ENCODE measurements around the gene TFAP2E.
A peak's percentile ranks its signal among the peaks of the same experiment; 100 is the strongest.

The TFAP2E gene

DNA sequence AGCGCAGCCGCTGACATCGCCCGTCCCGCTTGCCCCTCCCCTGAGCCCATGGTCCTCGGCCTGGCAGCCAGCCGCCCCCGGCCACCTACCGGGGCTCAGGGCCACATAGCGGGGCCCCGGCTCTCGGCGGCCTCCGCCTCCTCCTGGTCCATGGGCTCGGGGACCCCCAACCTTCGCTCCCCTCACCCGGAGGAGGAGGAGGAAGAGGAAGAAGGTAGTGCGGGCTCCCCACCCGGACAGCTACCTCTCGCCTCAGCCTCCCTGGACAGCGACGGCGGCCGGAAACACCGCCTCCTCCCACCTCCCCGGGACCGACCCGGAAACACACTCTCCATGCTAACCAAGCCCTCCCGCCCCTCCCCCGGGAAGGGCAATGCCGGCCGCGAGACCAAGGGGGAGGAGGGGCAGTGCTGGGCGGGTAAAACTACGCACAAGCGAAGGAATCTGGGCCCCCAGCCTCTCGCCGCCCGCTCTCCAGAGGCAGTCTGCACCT is 15.9 kb upstream of the TFAP2E start, which contains the start of gene KIAA0319L:
KIAA0319L (minus strand) TSS at position 286 of the 493 bp plus-strand sequence. CDS start 2,912 bp downstream, outside the sequence.
- peak in 1 of 2 donors; percentile 63 for DNase-seq (ENCODE audit: low read depth in 2 of 2)

DNA sequence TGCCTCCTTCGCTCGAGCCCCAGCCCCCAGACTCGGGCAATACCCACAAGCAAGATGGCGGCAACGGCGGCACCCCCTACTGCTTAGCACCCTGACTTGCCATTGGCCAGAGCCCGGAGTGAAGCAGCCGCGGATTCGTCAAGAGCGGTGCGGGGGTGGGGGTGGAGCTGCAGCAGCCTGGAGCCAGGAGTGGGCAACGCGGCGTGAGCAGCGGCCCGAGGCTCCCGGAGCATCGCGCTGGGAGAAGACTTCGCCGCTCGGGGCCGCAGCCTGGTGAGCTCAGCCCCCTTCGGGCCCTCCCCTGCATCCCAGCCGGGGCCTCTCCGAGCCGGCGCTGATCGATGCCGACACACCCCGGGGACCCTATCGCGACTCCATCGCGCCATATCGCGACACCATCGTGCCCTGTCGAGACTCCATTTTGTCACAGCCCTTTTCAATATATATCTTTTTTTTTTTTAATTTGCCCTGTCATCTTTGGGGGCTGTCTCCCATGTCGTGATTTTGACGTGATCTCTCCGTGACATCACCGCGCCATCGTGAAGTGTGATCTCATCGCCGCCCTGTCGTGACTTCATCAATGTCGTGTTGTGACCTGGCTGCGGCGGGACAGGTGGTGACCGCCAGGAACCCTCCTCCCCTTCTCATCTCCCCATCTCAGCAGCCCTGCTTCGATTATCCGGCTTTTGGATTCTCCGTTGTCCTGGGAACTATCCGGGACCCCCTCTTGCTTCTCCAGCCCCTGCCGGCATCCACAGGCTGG is 15.3 kb upstream of the TFAP2E start, which contains the start of gene NCDN:
NCDN (plus strand) TSS at position 189 of the 763 bp plus-strand sequence; CDS start at position 581, 392 bp downstream.
- peak; percentile 87 to 91 for DNase-seq (ENCODE audit: low read depth in 2 of 2)

- DNase-seq (ENCODE audit: low read depth in 2 of 2), result no peak
Measured at GRCh38 chr1:35558374-35559316, 14.5 kb upstream of the TFAP2E start.

- DNase-seq (ENCODE audit: low read depth in 2 of 2), result no peak
Measured at GRCh38 chr1:35559317-35559944, 13.7 kb upstream of the TFAP2E start.

DNA sequence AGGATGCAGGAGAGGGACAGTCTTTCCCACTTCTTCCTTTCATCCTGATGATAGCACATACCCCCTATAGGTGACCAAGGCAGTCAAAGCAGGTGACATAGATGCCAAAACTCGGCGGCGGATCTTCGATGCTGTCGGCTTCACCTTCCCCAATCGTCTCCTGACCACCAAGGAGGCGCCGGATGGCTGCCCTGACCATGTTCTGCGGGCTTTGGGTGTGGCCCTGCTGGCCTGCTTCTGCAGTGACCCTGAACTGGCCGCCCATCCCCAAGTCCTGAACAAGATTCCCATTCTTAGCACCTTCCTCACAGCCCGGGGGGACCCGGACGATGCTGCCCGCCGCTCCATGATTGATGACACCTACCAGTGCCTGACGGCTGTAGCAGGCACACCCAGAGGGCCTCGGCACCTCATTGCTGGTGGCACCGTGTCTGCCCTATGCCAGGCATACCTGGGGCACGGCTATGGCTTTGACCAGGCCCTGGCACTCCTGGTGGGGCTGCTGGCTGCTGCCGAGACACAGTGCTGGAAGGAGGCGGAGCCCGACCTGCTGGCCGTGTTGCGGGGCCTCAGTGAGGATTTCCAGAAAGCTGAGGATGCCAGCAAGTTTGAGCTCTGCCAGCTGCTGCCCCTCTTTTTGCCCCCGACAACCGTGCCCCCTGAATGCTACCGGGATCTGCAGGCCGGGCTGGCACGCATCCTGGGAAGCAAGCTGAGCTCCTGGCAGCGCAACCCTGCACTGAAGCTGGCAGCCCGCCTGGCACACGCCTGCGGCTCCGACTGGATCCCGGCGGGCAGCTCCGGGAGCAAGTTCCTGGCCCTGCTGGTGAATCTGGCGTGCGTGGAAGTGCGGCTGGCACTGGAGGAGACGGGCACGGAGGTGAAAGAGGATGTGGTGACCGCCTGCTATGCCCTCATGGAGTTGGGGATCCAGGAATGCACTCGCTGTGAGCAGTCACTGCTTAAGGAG is 12.6 kb upstream of the TFAP2E start:
- no peak for DNase-seq (ENCODE audit: low read depth in 2 of 2)

- no peak for DNase-seq (ENCODE audit: low read depth in 2 of 2)
Measured at GRCh38 chr1:35561297-35561971, 11.7 kb upstream of the TFAP2E start.

DNA sequence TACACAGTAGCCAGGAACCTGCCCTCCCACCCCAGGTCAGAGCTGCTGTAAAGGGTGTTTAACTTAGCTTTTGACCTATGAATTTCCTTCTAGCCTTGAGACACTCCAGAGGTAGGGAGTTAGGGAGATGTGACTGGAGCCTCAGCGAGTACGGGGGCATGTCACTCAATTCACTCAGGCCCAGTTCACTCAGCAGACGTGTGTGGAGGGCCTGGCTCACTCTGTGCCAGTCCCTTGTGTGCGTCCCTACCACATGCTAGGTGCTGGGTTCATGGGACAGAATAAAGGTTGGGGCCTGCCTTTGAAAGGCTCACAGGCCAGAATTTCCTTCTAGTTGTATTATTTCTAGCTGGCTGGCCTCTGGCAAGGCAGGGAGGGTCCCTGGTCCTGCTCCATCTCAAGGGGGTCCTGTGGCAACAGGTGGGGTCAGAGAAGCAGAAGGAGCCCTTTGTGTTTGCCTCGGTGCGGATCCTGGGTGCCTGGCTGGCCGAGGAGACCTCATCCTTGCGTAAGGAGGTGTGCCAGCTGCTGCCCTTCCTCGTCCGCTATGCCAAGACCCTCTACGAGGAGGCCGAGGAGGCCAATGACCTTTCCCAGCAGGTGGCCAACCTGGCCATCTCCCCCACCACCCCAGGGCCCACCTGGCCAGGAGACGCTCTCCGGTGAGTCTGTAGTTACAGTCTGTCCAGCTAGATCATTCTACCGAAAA is 11.0 kb upstream of the TFAP2E start:
- DNase-seq (ENCODE audit: low read depth in 2 of 2), result no peak

DNA sequence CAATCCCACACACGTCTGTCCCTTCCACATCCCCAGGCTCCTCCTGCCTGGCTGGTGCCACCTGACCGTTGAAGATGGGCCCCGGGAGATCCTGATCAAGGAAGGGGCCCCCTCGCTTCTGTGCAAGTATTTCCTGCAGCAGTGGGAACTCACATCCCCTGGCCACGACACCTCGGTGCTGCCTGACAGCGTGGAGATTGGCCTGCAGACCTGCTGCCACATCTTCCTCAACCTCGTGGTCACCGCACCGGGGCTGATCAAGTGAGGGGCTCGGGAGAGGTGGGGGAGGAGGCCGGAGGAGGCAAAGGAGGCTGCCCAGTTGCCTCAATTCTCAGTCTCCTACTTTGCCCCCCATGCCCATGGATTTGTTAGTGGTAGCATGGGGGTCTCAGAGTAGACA is 9.9 kb upstream of the TFAP2E start:
- DNase-seq (ENCODE audit: low read depth in 2 of 2), result no peak

DNA sequence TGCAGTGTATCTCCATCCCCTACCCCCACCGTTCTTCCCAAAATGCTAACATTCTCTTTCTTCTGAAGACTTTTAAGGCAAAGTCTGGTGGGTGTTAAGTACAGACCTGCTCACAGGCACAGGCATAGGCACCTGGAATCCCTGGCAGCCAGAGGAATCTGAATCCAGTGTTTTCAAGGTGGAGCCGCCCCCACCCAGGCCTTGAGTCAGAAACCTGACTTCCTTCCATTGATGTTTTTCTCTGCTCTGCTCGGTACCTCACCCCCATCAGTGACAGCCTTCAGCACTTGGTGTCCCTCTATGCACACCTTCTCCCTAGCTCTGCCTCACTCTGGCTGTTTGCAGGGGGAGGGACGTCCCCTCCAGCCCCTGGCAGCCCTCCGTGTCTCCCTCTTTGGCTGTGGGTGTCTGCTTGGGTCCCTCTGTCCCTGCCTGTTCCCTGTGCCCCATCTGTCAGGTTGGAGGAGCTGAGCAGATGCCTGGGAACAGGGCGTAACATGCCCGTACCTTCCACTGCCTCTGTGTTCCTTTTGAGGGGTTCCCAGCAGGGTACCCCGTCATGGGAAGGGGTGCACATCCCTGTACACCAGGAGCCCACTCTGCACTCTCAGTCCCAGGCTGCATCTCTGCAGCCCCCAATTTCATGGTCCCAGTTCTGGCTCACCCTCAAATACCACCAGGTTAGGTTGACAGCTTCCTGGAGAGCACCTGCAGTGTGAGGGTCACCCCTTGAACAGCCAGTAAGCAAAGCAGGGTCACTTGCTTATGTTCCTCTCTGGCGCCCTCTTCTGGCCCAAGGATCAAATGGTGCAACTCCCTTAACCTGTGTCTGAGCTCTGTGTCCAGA is 8.9 kb upstream of the TFAP2E start:
- DNase-seq (ENCODE audit: low read depth in 2 of 2), result peak; percentile 57 to 65

- no peak for DNase-seq (ENCODE audit: low read depth in 2 of 2)
Measured at GRCh38 chr1:35564884-35565741, 8.0 kb upstream of the TFAP2E start.

GRCh38 chr1:35565742-35566133 is 7.4 kb upstream of the TFAP2E start:
- DNase-seq (ENCODE audit: low read depth in 2 of 2), result no peak

- no peak for DNase-seq (ENCODE audit: low read depth in 2 of 2)
Measured at GRCh38 chr1:35567947-35568558, 5.1 kb upstream of the TFAP2E start.

DNA sequence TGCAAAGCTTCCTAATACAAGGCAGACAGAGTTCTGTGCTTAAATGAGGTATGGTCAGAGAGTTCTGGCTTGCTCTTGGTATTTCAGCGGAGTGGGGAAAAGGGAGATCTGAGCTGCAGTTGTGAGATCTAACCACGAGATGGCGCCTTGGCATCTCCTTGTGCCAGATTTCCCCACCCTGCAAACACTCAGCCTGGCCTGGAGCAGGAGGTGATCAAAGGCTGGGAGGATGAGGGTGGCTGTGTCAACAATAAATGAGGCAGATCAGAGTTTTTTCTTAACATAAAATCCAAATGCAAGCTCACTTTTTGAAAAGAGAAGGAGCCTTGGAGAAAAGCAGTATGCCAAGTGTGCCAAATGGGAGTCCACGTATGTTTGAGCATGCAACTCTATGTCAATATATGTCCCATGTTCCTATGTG is 4.1 kb upstream of the TFAP2E start:
- DNase-seq (ENCODE audit: low read depth in 2 of 2), result peak in 1 of 2 donors; percentile 37

- DNase-seq (ENCODE audit: low read depth in 2 of 2), result no peak
Measured at GRCh38 chr1:35569936-35570335, 3.2 kb upstream of the TFAP2E start.

- no peak for DNase-seq (ENCODE audit: low read depth in 2 of 2)
Measured at GRCh38 chr1:35570589-35571137, 2.5 kb upstream of the TFAP2E start.

GRCh38 chr1:35571263-35571662 is 1.9 kb upstream of the TFAP2E start:
- no peak for DNase-seq (ENCODE audit: low read depth in 2 of 2)

DNA sequence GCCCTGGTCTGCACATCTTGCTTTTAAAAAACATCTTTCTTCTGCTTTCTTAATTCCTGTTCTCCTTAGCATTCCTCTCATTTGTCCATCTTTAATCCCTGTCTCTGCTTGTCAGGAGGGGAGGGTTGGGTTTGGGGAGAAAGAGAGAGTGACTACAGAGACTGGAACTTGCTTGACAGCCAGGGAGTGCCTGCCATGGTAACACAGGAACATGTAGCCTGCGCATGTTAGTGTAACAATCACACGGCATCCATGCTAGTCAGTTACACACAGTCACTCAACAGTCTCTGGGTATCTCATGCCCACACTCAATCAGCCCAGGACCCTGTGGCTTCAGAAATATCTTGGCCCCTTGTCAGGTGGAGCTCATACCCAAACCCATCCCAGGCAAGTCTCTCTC is 818 bp upstream of the TFAP2E start:
- no peak for DNase-seq (ENCODE audit: low read depth in 2 of 2)
